H1 (cell line): Measurements from ENCODE around the gene C1orf146. TPM values are rescaled to one million over a fixed set of nuclear protein-coding genes. Genes with fewer than 3 reads are reported as not detected.

ENCODE experiments used
- CEBPB ChIP-seq: IDR thresholded peaks from 2 replicates; pipeline ENCODE4 v1.6.1; 2012; ENCODE audit warnings: low read depth, low read length
- HDAC2 ChIP-seq, 2 experiments: fragments of 300-600 bp in 1 of 2; sonication (generic) in 1 of 2; IDR thresholded peaks; 2 replicates each; pipeline ENCODE4 v1.6.1; 2011 to 2012; ENCODE audit warnings: low read depth in 2 of 2, low read length in 2 of 2, mild to moderate bottlenecking in 2 of 2, moderate library complexity in 2 of 2, borderline replicate concordance in 1 of 2, inconsistent platforms in 1 of 2
- polyA plus RNA-seq, 7 experiments: library from polyadenylated mRNA; depleted of rRNA in 3 of 7; stranded (reverse) in 5 of 7; unstranded in 2 of 7; fragments of >200 nt in 5 of 7; fragments of 200-250 nt in 2 of 7; gene quantifications; 1 replicate in 5 of 7; 2 replicates in 1 of 7; 4 replicates in 1 of 7; pipeline versions ENCODE4 v1.2.1 to v1.2.3, GENCODE V29; 2011 to 2013; ENCODE audit warnings: missing spikeins in 2 of 7, mixed read lengths in 2 of 7
- total RNA-seq: library from RNA; stranded (reverse); fragmentation: NEBNext Ultra II Directional; extraction: Animal tissue kit (Norgen Biotek cat#: 25700); gene quantifications from 2 replicates; pipeline ENCODE4 v1.2.1, GENCODE V29; 2021

C1orf146 gene
- total and polyA plus RNA-seq, 2 of the 8 experiments (the other 6 are each of a cell fraction or from before 2014, with no cell fraction given) = not detected

DNA sequence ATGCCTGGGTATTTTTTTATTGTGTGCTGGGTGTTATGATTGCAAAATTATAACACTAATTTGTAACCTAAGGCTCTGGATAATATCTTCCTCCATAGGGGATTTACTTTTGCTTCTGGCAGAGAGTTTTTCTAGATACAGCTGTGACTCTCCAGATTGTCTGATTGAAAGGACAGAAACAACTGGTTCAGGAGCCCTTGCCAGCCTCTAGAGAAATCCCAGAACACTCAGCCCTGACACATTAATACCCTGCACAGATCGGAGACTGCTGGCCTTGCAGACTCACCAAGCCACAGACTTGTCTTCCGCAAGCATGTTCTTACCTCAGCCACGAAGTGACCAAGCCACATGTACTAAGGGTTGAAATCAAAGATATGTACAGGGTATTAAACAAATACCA is 10.7 kb downstream of the C1orf146 start (continued):
- TF ChIP-seq HDAC2 (IDR thresholded peaks at IDR 0.05; ENCODE audit: borderline replicate concordance in 1 of 2, low read depth in 2 of 2, low read length in 2 of 2) = no peak
- TF ChIP-seq CEBPB = no peak
